Right lobe of liver (tissue), 6 donors: ENCODE data around the gene KIAA1671. TPM values are rescaled to one million over a fixed set of nuclear protein-coding genes. Genes with fewer than 3 reads are reported as not detected.

Experiments
- ATAC-seq, 4 donors: fragments of 200-7000 bp; cut with Tn5 transposase; one replicate each; pipeline ENCODE4 v1.9.1; 2020; ENCODE audit warnings: mild to moderate bottlenecking in 4 of 4, moderate library complexity in 4 of 4
- DNase-seq, 3 donors: peaks; one replicate each; pipeline ENCODE4 v3.0.0-alpha.2; 2020
- H3K27ac ChIP-seq, 3 donors: fragments of 200-600 bp; one replicate each; pipeline ENCODE4 v1.8.0; 2022
- H3K27me3 ChIP-seq, 2 donors: fragments of 200-600 bp; one replicate each; pipeline ENCODE4 v1.8.0; 2022
- H3K36me3 ChIP-seq, 4 donors: fragments of 200-600 bp; sonication (generic) in 1 of 4; one replicate each; pipeline versions ENCODE4 v1.5.1 to v1.8.0; 2017 to 2022; ENCODE audit warnings: control low read depth in 1 of 4
- H3K4me1 ChIP-seq, 4 donors: fragments of 200-600 bp; sonication (generic) in 1 of 4; one replicate each; pipeline versions ENCODE4 v1.5.1 to v1.8.0; 2017 to 2022; ENCODE audit warnings: control low read depth in 1 of 4
- H3K4me3 ChIP-seq, 3 donors: fragments of 200-600 bp; one replicate each; pipeline ENCODE4 v1.8.0; 2022
- H3K9me3 ChIP-seq, 4 donors: fragments of 200-600 bp; sonication (generic) in 1 of 4; one replicate each; pipeline versions ENCODE4 v1.5.1 to v1.8.0; 2017 to 2022; ENCODE audit warnings: control low read depth in 1 of 4
- POLR2A ChIP-seq: fragments of 450-650 bp; IDR thresholded peaks from one replicate; pipeline ENCODE4 v1.6.1; 2017; ENCODE audit warnings: antibody characterized with exemption, mild to moderate bottlenecking
- whole genome bisulfite sequencing: methylation state at CpG from one replicate; pipeline ENCODE4 v1.1.6; 2018; ENCODE audit warnings: low coverage, low lambda C conversion rate; ENCODE audit not compliant: insufficient coverage; ENCODE audit errors: missing lambda C conversion rate; 5-methylcytosine and 5-hydroxymethylcytosine counted together
- intact Hi-C, 2 donors: fragments of 100-400 bp; cut with DNase I; formaldehyde crosslinking; loops; one replicate each; pipeline versions ENCODE4 v1.11.2 to v1.14.1; 2022
- total RNA-seq, 6 experiments: library from RNA; depleted of rRNA in 2 of 6; stranded (reverse); fragments of >200 nt in 2 of 6; fragmentation: NEBNext Ultra II Directional in 3 of 6; extraction: Animal tissue kit (Norgen Biotek cat#: 25700) in 3 of 6; gene quantifications; one replicate each; pipeline versions ENCODE4 v1.1.0 to v1.2.4, GENCODE V29; 2016 to 2023
- TF ChIP-seq, protein P1 (sequence below), 4 donors: fragments of 200-600 bp in 3 of 4; fragments of 450-650 bp in 1 of 4; IDR thresholded peaks; one replicate each; pipeline versions ENCODE4 v1.5.1 to v1.8.0; 2016 to 2022; ENCODE audit warnings: antibody characterized with exemption in 4 of 4, mild to moderate bottlenecking in 2 of 4
- donor health status: DM: no; HTN: yes; CAD: no.
- donor health status: DM: no; HTN: no; CAD: no.
- donor health status: DM: no; HTN: no; CAD: no.
- donor health status: DM: no; HTN: yes; CAD: no.
- donor health status: DM: no; HTN: yes; CAD: no.

KIAA1671 gene
- total RNA-seq, 6 experiments from 2014 or later, result 31.1 to 56.6 (median 39.2) TPM

DNA sequence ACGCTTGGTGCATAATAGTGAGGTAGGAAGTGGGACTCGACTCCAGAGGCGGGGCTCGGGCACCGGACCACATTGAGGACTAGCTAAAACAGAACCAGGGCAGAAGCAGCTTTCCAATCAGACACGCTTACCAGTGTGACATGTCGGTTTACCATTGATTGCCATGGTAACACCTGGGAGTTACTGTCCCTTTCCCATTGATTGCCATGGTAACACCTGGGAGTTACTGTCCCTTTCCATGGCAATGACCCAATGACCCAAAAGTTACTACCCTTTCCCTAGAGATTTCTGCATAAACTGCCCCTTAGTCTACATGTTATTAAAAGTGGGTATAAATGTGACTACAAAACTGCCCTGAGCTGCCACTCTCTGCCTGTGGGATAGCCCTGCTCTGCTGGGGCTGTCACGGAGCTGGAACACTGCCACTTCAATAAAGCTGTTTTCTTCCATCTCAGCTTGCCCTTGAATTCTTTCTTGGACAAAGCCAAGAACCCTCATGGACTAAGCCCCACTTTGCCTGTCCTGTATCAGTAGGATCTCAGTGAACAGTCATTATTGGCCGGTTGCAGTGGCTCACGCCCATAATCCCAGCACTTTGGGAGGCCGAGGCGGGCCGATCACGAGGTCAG is 169.7 kb downstream of the KIAA1671 start:
- no peaks in the 10 kb centered on the region for H3K36me3 ChIP-seq
- ATAC-seq, result peak in 1 of 4 donors; percentile 41
- intact Hi-C loops, result no loop called here
- 90% methylated on average over 12 of the region's 14 CpGs for WGBS
- H3K9me3 ChIP-seq, result no peaks in the 10 kb centered on the region
- peaks cover 0 to 56% (median 16%) of the 10 kb centered on the region in 4 donors for H3K4me1 ChIP-seq
- DNase-seq, result no peak
- no peaks in the 10 kb centered on the region for H3K27me3 ChIP-seq
- H3K4me3 ChIP-seq, result no peak overlapping the region
- peak overlapping the region in 2 of 3 donors; percentile 76 to 80 for H3K27ac ChIP-seq
- TF ChIP-seq, protein P1, sequence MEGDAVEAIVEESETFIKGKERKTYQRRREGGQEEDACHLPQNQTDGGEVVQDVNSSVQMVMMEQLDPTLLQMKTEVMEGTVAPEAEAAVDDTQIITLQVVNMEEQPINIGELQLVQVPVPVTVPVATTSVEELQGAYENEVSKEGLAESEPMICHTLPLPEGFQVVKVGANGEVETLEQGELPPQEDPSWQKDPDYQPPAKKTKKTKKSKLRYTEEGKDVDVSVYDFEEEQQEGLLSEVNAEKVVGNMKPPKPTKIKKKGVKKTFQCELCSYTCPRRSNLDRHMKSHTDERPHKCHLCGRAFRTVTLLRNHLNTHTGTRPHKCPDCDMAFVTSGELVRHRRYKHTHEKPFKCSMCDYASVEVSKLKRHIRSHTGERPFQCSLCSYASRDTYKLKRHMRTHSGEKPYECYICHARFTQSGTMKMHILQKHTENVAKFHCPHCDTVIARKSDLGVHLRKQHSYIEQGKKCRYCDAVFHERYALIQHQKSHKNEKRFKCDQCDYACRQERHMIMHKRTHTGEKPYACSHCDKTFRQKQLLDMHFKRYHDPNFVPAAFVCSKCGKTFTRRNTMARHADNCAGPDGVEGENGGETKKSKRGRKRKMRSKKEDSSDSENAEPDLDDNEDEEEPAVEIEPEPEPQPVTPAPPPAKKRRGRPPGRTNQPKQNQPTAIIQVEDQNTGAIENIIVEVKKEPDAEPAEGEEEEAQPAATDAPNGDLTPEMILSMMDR (IDR thresholded peaks at IDR 0.05), result no peak
- no peak for TF ChIP-seq POLR2A

DNA sequence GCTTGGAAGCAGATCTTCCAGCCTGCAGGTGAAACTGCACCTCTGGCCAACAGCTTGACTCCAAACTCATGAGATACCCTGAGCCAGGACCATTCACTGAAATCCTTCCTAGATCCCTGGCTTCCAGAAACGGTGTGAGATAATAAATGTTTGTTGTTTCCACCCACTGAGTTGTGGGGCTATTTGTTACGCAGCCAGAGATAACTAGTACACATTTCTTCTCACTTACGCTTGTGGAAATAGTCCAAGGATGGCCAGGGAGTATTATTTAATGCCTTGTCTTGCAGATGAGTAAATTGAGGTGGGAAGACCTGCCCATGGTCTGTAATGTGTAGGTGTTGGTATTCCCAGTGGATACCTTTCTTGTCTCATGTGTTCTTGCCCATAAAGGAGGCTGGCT is 171.2 kb downstream of the KIAA1671 start:
- H3K36me3 ChIP-seq, result no peaks in the 10 kb centered on the region
- H3K9me3 ChIP-seq, result no peaks in the 10 kb centered on the region
- no peak for TF ChIP-seq POLR2A
- TF ChIP-seq, protein P1 (IDR thresholded peaks at IDR 0.05), result no peak
- intact Hi-C loops, result no loop called here
- H3K27ac ChIP-seq, result no peak overlapping the region
- H3K27me3 ChIP-seq, result no peaks in the 10 kb centered on the region
- H3K4me1 ChIP-seq, result peaks cover 0 to 51% (median 16%) of the 10 kb centered on the region in 4 donors
- H3K4me3 ChIP-seq, result no peak overlapping the region
- DNase-seq (no peak), ATAC-seq (no peak)
- WGBS, result 69% methylated on average over 3 of the region's 3 CpGs

DNA sequence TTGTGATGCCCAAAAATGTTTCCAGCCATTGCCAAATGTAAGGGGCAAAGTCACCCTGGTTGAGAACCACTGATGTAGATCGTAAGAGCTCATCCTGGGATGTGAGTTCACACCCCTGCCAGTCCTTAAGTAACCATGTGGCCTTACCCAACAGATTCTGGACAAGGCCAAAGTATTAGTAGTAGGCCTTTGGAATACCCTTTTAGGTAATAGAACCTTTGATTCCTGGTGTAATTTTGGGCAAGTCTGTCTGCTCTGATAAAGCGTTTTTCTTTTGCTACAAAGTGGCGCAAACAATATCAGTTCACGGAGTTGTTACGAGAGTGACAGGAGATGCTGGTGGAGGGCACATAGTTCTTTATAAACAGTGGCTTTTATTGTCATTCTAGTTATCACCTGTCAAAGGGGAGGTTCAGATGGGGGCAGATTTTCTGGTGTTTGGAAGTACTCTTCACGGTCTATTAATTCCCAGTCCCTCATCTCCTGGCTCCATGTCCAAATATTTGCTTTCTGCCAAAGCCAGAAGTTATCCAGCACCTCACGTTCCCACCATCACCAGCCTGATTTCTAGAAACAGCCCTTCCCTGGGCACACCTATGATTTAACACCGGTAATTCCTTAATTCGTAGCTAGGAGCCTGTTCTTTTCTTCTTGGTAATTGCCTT is 173.3 kb downstream of the KIAA1671 start:
- Histone ChIP-seq H3K27me3 (no peaks in the 10 kb centered on the region), H3K4me3 (no peak overlapping the region), H3K9me3 (no peaks in the 10 kb centered on the region), H3K4me1 (peaks cover 0 to 34% (median 16%) of the 10 kb centered on the region in 4 donors), H3K36me3 (no peaks in the 10 kb centered on the region), H3K27ac (peak overlapping the region in 1 of 3 donors; percentile 22)
- DNase-seq (no peak), ATAC-seq (peak in 1 of 4 donors; percentile 38)
- 37% methylated on average over 7 of the region's 9 CpGs for WGBS
- intact Hi-C loops, result no loop called here
- no peak for TF ChIP-seq POLR2A
- TF ChIP-seq, protein P1 (IDR thresholded peaks at IDR 0.05), result no peak

DNA sequence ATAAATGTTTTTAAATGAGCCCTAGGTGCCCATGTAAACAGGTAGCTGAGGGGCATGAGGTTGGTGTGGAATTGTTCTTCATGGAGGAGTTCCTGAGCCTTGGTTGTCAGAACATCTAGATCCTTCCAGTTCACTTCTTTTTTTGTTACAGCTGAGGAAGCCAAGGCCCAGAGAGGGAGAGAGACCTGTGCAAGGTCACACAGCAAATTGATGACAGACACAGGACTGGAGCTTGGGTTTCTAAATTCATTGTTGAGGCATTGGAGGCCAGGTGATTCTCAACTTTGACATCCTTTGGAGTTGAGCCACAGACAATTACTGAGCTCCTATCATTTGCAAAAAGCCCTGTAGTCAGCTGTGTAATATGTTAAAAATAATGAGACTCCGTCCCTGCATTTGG is 174.0 kb downstream of the KIAA1671 start:
- no peak for ATAC-seq
- 83% methylated on average over 1 of the region's 1 CpG for WGBS
- H3K27me3 ChIP-seq, result no peaks in the 10 kb centered on the region
- no peaks in the 10 kb centered on the region for H3K36me3 ChIP-seq
- no peaks in the 10 kb centered on the region for H3K9me3 ChIP-seq
- peaks cover 0 to 34% (median 16%) of the 10 kb centered on the region in 4 donors for H3K4me1 ChIP-seq
- no peak overlapping the region for H3K27ac ChIP-seq
- TF ChIP-seq POLR2A, result no peak
- TF ChIP-seq, protein P1 (IDR thresholded peaks at IDR 0.05), result no peak
- H3K4me3 ChIP-seq, result no peak overlapping the region
- intact Hi-C loops, result no loop called here
- DNase-seq, result no peak
